GM12878 (cell line): ENCODE measurements around the gene ZBTB16. TPM values are rescaled to one million over a fixed set of nuclear protein-coding genes. Genes with fewer than 3 reads are reported as not detected.

Experiments used
- ATAC-seq: fragments of 200-7000 bp; cut with Tn5 transposase; 3 replicates; pipeline ENCODE4 v1.9.1; 2020; ENCODE audit warnings: mild to moderate bottlenecking, moderate library complexity
- BruUV-seq: library from RNA; stranded (reverse); fragments of 400-500 nt; replicated peaks from 2 replicates; lab custom pipeline; 2021; lab: Mats Ljungman, UMichigan
- CTCF ChIA-PET: fragments of 300-600 bp; sonication (Branson Sonifier 250); formaldehyde crosslinking; extraction: SDS; loops from one replicate; lab custom pipeline; 2021; ENCODE audit warnings: inconsistent platforms; lab: Yijun Ruan, JAX
- POLR2A ChIA-PET: fragments of 350-600 bp; formaldehyde crosslinking; extraction: SDS; loops from one replicate; lab custom pipeline; 2021; ENCODE audit warnings: inconsistent platforms; lab: Charles Lee
- RAD21 ChIA-PET: fragments of 300-600 bp; sonication (Branson Sonifier 250); formaldehyde crosslinking; loops from one replicate; lab custom pipeline; 2023; ENCODE audit warnings: antibody characterized with exemption; ENCODE audit not compliant: unreplicated experiment; lab: Charles Lee
- SMC1A ChIA-PET: fragments of 300-600 bp; sonication (Branson Sonifier 250); formaldehyde crosslinking; loops from one replicate; lab custom pipeline; 2023; ENCODE audit not compliant: unreplicated experiment, uncharacterized antibody; lab: Charles Lee
- DNase-seq: peaks from one replicate; pipeline ENCODE4 v3.0.0-alpha.2; 2011; ENCODE audit warnings: low read depth, low spot score
- FAIRE-seq: peaks from 3 replicates; lab custom pipeline; 2011; peaks lifted over from hg19 to GRCh38; lab: Jason Lieb, UNC
- H2AFZ ChIP-seq: 2 replicates; pipeline ENCODE4 v1.6.0; 2011; ENCODE audit warnings: low read depth, low read length, control low read depth; ENCODE audit not compliant: control insufficient read depth
- H3K27ac ChIP-seq: 2 replicates; pipeline ENCODE4 v1.5.1; 2011; ENCODE audit warnings: control low read depth; ENCODE audit not compliant: control insufficient read depth, insufficient read depth
- H3K27me3 ChIP-seq, 2 experiments: replicated peaks in 1 of 2; 2 replicates each; pipeline versions ENCODE4 v1.6.0 to v1.6.1; 2011; ENCODE audit warnings: low read length in 1 of 2; ENCODE audit not compliant: control insufficient read depth in 2 of 2, insufficient read depth in 2 of 2
- H3K36me3 ChIP-seq, 2 experiments: 2 replicates each; pipeline ENCODE4 v1.5.1; 2011; ENCODE audit warnings: low read length in 1 of 2; ENCODE audit not compliant: control insufficient read depth in 2 of 2, insufficient read depth in 2 of 2
- H3K4me1 ChIP-seq: 2 replicates; pipeline ENCODE4 v1.6.1; 2011; ENCODE audit warnings: mild to moderate bottlenecking, low read length, moderate library complexity, mixed read lengths; ENCODE audit not compliant: control insufficient read depth, insufficient read depth
- H3K4me2 ChIP-seq: 2 replicates; pipeline ENCODE4 v1.6.0; 2011; ENCODE audit warnings: control low read depth; ENCODE audit not compliant: control insufficient read depth, insufficient read depth
- H3K4me3 ChIP-seq: fragments of 200-600 bp; sonication (generic); 2 replicates; pipeline ENCODE4 v1.5.1; 2016
- H3K79me2 ChIP-seq: 2 replicates; pipeline ENCODE4 v1.6.0; 2011; ENCODE audit warnings: low read length; ENCODE audit not compliant: control insufficient read depth, insufficient read depth
- H3K9ac ChIP-seq: 2 replicates; pipeline ENCODE4 v1.8.0; 2011; ENCODE audit warnings: low read length, control low read depth, mixed read lengths; ENCODE audit not compliant: control insufficient read depth, insufficient read depth
- H3K9me3 ChIP-seq: replicated peaks from 3 replicates; pipeline ENCODE4 v1.5.1; 2011; ENCODE audit warnings: mild to moderate bottlenecking, low read length; ENCODE audit not compliant: control insufficient read depth, insufficient read depth
- H4K20me1 ChIP-seq: 2 replicates; pipeline ENCODE4 v1.6.0; 2011; ENCODE audit not compliant: control insufficient read depth, insufficient read depth
- BHLHE40 ChIP-seq, 2 experiments: fragments of 450-650 bp in 1 of 2; IDR thresholded peaks; 2 replicates each; pipeline ENCODE4 v1.6.1; 2011 to 2017; ENCODE audit warnings: low read depth in 2 of 2, borderline replicate concordance in 1 of 2, improper control_type of control experiment in 1 of 2, low read length in 1 of 2, mild to moderate bottlenecking in 1 of 2
- CBX3 ChIP-seq: fragments of 200-600 bp; sonication (generic); IDR thresholded peaks from 2 replicates; pipeline ENCODE4 v1.6.1; 2016; ENCODE audit warnings: low read depth, borderline replicate concordance
- CHD4 ChIP-seq: fragments of 200-600 bp; sonication (generic); IDR thresholded peaks from 2 replicates; pipeline ENCODE4 v1.6.1; 2016; ENCODE audit warnings: mild to moderate bottlenecking
- CREB1 ChIP-seq: IDR thresholded peaks from 2 replicates; pipeline ENCODE4 v1.6.1; 2012; ENCODE audit warnings: low read depth, mild to moderate bottlenecking, inconsistent platforms
- ESRRA ChIP-seq: IDR thresholded peaks from 2 replicates; pipeline ENCODE4 v1.6.1; 2012; ENCODE audit warnings: mild to moderate bottlenecking, low read length, improper control_type of control experiment
- ETV6 ChIP-seq, 2 experiments: fragments of 450-650 bp in 1 of 2; IDR thresholded peaks in 1 of 2; conservative IDR thresholded peaks in 1 of 2; 2 replicates each; pipeline ENCODE4 v1.6.1; 2014; ENCODE audit warnings: antibody characterized with exemption in 1 of 2, borderline replicate concordance in 1 of 2, low read depth in 1 of 2, mild to moderate bottlenecking in 1 of 2, moderate library complexity in 1 of 2
- HDAC6 ChIP-seq: fragments of 200-600 bp; sonication (generic); IDR thresholded peaks from one replicate; pipeline ENCODE4 v1.8.0; 2017; ENCODE audit warnings: antibody characterized with exemption; ENCODE audit not compliant: unreplicated experiment
- KDM1A ChIP-seq: fragments of 200-600 bp; sonication (generic); IDR thresholded peaks from 2 replicates; pipeline ENCODE4 v1.6.1; 2016; ENCODE audit warnings: borderline replicate concordance
- PAX8 ChIP-seq: fragments of 450-650 bp; IDR thresholded peaks from 2 replicates; pipeline ENCODE4 v1.6.1; 2017; ENCODE audit warnings: mild to moderate bottlenecking, moderate library complexity
- PML ChIP-seq: IDR thresholded peaks from 2 replicates; pipeline ENCODE4 v1.6.1; 2012; ENCODE audit warnings: low read length, inconsistent platforms
- POLR2AphosphoS2 ChIP-seq: IDR thresholded peaks from 2 replicates; pipeline ENCODE4 v1.6.1; 2011; ENCODE audit warnings: low read depth, mild to moderate bottlenecking, low read length, improper control_type of control experiment, moderate library complexity
- RCOR1 ChIP-seq: conservative IDR thresholded peaks from 2 replicates; pipeline ENCODE4 v1.6.1; 2012; ENCODE audit warnings: low read depth, low read length, improper control_type of control experiment
- SIN3A ChIP-seq: IDR thresholded peaks from 2 replicates; pipeline ENCODE4 v1.6.1; 2012; ENCODE audit warnings: low read depth, low read length, improper control_type of control experiment
- TCF12 ChIP-seq: IDR thresholded peaks from 2 replicates; pipeline ENCODE4 v1.6.1; 2011; ENCODE audit warnings: low read depth, mild to moderate bottlenecking, low read length
- YBX1 ChIP-seq: fragments of 450-650 bp; IDR thresholded peaks from 2 replicates; pipeline ENCODE4 v1.6.1; 2016; ENCODE audit warnings: antibody characterized with exemption
- ZNF622 ChIP-seq: fragments of 450-650 bp; IDR thresholded peaks from 2 replicates; pipeline ENCODE4 v1.6.1; 2017; ENCODE audit warnings: mild to moderate bottlenecking, inconsistent platforms
- ZSCAN29 ChIP-seq: fragments of 450-650 bp; IDR thresholded peaks from 2 replicates; pipeline ENCODE4 v1.6.1; 2017; ENCODE audit warnings: mild to moderate bottlenecking, moderate library complexity
- WGBS: methylation state at CpG from one replicate; pipeline ENCODE4 v1.1.6; 2016; ENCODE audit warnings: low lambda C conversion rate; ENCODE audit not compliant: insufficient replicate concordance, insufficient coverage; ENCODE audit errors: missing lambda C conversion rate; 5-methylcytosine and 5-hydroxymethylcytosine counted together
- in situ Hi-C: fragments of 300-500 bp; cut with MboI; formaldehyde crosslinking; loops from 9 replicates; pipeline ENCODE4 v1.14.3; 2018; ENCODE audit warnings: mixed read lengths
- intact Hi-C: fragments of 100-400 bp; cut with micrococcal nuclease; formaldehyde crosslinking; loops from one replicate; pipeline ENCODE4 v1.14.2; 2022; ENCODE audit not compliant: unreplicated experiment
- polyA plus RNA-seq, 11 experiments: library from polyadenylated mRNA; depleted of rRNA in 4 of 11; unstranded in 6 of 11; stranded (reverse) in 5 of 11; fragments of >200 nt; fragmentation: Nextera tagmentation in 4 of 11; fragmentation: Illumina TruSeq in 1 of 11; extraction: Ambion mirVana in 4 of 11; extraction: Trizol in 1 of 11; gene quantifications; 1 replicate in 1 of 11; 2 replicates in 10 of 11; pipeline versions ENCODE4 v1.2.1 to v1.2.3, GENCODE V29; 2011 to 2016; ENCODE audit warnings: inconsistent platforms in 2 of 11, missing spikeins in 2 of 11, low read depth in 1 of 11
- total RNA-seq, 4 experiments: library from RNA; depleted of rRNA in 3 of 4; stranded (reverse); fragments of >200 nt in 3 of 4; fragmentation: Illumina TruSeq in 1 of 4; extraction: Trizol in 1 of 4; gene quantifications; 2 replicates each; pipeline versions ENCODE4 v1.2.1 to v1.2.3, GENCODE V29; 2013 to 2021
- TF ChIP-seq, protein P1 (sequence below): IDR thresholded peaks from 2 replicates; pipeline ENCODE4 v1.6.1; 2011; ENCODE audit warnings: low read depth, low read length, improper control_type of control experiment, borderline replicate concordance

Gene ZBTB16
- total and polyA plus RNA-seq, 10 of the 15 experiments (the other 5 are each of a cell fraction or from before 2014, with no cell fraction given) = 0.38 TPM; not detected in 9

DNA sequence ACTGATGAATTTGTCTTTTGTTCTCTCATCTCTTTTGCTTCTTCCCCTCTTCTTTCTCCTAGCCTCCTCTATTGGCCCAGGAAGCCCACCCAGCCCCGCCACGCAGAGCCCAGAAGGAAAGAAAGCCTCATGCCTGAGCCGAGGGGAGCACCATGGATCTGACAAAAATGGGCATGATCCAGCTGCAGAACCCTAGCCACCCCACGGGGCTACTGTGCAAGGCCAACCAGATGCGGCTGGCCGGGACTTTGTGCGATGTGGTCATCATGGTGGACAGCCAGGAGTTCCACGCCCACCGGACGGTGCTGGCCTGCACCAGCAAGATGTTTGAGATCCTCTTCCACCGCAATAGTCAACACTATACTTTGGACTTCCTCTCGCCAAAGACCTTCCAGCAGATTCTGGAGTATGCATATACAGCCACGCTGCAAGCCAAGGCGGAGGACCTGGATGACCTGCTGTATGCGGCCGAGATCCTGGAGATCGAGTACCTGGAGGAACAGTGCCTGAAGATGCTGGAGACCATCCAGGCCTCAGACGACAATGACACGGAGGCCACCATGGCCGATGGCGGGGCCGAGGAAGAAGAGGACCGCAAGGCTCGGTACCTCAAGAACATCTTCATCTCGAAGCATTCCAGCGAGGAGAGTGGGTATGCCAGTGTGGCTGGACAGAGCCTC is 3.8 kb downstream of the ZBTB16 start:
- ATAC-seq (no peak), DNase-seq (no peak), FAIRE-seq (no peak)
- BruUV-seq = no TSS peak
- ChIA-PET SMC1A (no interaction called here), CTCF (no interaction called here), POLR2A (no interaction called here), RAD21 (no interaction called here)
- no peak for TF ChIP-seq TCF12
- no peak for TF ChIP-seq ETV6 (conservative IDR thresholded peaks at IDR 0.05 in 1 of 2, IDR thresholded peaks at IDR 0.05 in 1 of 2; ENCODE audit: borderline replicate concordance in 1 of 2, low read depth in 1 of 2)
- TF ChIP-seq ZNF622 = no peak
- WGBS = 54% methylated on average over 25 of the region's 26 CpGs
- Histone ChIP-seq H3K9ac (no peak overlapping the region), H3K27me3 (peaks cover 8 to 12% of the 10 kb centered on the region in 2 experiments), H3K27ac (no peak overlapping the region), H3K4me2 (no peak overlapping the region), H3K36me3 (no peaks in the 10 kb centered on the region), H3K4me3 (no peak overlapping the region), H2AFZ (no peak overlapping the region), H3K79me2 (no peaks in the 10 kb centered on the region), H4K20me1 (no peaks in the 10 kb centered on the region), H3K4me1 (no peaks in the 10 kb centered on the region), H3K9me3 (no peaks in the 10 kb centered on the region)
- intact Hi-C loops = no loop called here
- in situ Hi-C loops = no loop called here

DNA sequence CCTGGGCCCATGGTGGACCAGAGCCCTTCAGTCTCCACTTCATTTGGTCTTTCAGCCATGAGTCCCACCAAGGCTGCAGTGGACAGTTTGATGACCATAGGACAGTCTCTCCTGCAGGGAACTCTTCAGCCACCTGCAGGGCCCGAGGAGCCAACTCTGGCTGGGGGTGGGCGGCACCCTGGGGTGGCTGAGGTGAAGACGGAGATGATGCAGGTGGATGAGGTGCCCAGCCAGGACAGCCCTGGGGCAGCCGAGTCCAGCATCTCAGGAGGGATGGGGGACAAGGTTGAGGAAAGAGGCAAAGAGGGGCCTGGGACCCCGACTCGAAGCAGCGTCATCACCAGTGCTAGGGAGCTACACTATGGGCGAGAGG is 4.3 kb downstream of the ZBTB16 start:
- 29% methylated on average over 7 of the region's 8 CpGs for WGBS
- H2AFZ ChIP-seq = no peak overlapping the region
- H3K4me2 ChIP-seq = no peak overlapping the region
- RAD21 ChIA-PET = no interaction called here
- H4K20me1 ChIP-seq = no peaks in the 10 kb centered on the region
- no peak for DNase-seq
- SMC1A ChIA-PET = no interaction called here
- POLR2A ChIA-PET = no interaction called here
- H3K79me2 ChIP-seq = no peaks in the 10 kb centered on the region
- H3K9ac ChIP-seq = no peak overlapping the region
- H3K4me1 ChIP-seq = no peaks in the 10 kb centered on the region
- FAIRE-seq = no peak
- TF ChIP-seq PML (no peak), POLR2AphosphoS2 (no peak), SIN3A (no peak), ESRRA (no peak), CBX3 (no peak), HDAC6 (no peak), PAX8 (no peak), CREB1 (no peak), BHLHE40 (IDR thresholded peaks at IDR 0.05; ENCODE audit: borderline replicate concordance in 1 of 2, low read depth in 2 of 2, low read length in 1 of 2) (no peak), KDM1A (no peak), ZSCAN29 (no peak), RCOR1 (no peak), YBX1 (no peak), CHD4 (no peak)
- TF ChIP-seq, protein P1, sequence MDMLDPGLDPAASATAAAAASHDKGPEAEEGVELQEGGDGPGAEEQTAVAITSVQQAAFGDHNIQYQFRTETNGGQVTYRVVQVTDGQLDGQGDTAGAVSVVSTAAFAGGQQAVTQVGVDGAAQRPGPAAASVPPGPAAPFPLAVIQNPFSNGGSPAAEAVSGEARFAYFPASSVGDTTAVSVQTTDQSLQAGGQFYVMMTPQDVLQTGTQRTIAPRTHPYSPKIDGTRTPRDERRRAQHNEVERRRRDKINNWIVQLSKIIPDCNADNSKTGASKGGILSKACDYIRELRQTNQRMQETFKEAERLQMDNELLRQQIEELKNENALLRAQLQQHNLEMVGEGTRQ = no peak
- no peaks in the 10 kb centered on the region for H3K9me3 ChIP-seq
- H3K27ac ChIP-seq = no peak overlapping the region
- in situ Hi-C loops (no loop called here), intact Hi-C loops (no loop called here)
- BruUV-seq = no TSS peak
- ATAC-seq = no peak
- CTCF ChIA-PET = no interaction called here
- no peaks in the 10 kb centered on the region for H3K36me3 ChIP-seq
- peaks cover 8 to 10% of the 10 kb centered on the region in 2 experiments for H3K27me3 ChIP-seq
- no peak overlapping the region for H3K4me3 ChIP-seq
